HG03378 (cell line): ENCODE results near the gene CHST5.
"Not testable (repeated sequence)": the region's sequence is repeated elsewhere in the genome, so short reads cannot be mapped to it uniquely, and the experiment has no call there.

Experiments
- ATAC-seq: cut with Tn5 transposase; IDR thresholded peaks from one replicate; pipeline ENCODE4 v1.9.1; 2021; ENCODE audit warnings: mild to moderate bottlenecking, moderate library complexity; ENCODE audit not compliant: unreplicated experiment

The CHST5 gene

DNA sequence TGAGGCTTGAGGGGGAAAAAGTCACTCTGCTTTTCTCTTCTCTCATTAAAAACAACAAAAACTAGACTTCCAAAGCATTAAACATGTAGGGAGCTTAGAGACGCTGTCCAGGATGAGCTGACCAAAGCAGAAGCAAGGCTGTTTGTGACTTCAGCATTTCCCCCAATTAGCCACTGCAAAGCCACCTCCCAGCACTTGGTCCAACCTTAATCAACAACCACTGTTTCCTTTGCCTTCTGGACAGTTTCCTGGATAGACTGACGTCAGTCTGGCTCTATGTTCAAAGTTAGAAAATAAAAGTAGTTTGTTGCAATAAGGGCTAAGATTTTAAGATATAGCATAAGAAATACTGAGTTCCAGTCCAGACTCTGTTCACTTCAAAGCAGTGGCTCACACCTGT lies 17.0 kb upstream of the CHST5 start:
- ATAC-seq = no peak

DNA sequence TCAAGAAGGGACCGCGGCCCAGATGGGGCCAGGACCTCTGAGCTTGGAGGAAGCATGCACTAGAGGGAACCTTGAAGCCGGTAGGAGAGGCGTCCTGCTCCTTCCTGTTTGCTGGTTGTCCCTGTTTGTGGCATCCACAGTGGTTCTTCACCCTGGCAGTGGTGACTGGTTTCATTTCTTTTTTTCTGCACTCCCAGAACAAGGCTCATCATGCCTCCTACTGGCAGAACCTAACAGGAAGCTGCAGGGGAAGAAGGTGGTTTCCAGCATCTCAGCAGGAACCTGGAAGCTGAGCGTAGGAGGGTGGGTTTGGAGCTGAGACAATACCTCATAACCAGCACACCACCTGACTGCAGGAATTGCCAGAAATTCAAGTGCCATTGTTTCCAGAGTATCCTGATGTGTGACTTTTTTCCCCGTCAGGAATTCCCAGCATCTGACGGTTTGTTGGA lies 14.3 kb upstream of the CHST5 start:
- peak; percentile 86 for ATAC-seq

DNA sequence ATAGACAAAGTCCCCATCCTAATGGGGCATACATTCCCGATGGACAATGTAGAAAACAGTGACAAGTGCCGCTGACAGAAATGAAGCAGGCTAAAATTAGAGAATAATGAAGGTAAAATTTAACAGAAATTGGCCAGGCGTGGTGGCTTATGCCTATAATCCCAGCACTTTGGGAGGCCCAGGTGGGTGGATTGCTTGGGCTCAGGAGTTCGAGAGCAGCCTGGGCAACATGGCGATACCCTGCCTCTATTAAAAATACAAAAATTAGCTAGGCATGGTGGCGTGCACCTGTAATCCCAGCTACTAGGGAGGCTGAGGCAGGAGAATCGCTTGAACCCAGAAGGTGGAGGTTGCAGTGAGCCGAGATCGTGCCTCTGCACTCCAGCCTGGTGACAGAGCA lies 12.5 kb upstream of the CHST5 start:
- not testable (repeated sequence) for ATAC-seq

DNA sequence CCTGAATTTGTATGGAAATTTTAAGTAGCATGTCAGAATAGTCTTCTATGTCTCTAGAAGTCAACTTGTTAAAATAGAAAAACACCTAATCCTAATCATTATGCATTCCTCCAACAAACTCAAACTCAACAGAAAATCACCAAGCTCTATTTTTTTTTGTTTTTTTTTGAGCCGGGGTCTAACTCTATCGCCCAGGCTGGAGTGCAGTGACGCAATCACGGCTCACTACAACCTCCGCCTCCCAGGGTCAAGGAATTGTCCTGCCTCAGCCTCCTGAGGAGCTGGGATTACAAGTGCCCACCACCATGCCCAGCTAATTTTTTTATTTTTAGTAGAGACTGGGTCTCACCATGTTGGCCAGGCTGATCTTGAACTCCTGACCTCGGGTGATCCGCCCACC lies 10.4 kb upstream of the CHST5 start:
- no peak for ATAC-seq

DNA sequence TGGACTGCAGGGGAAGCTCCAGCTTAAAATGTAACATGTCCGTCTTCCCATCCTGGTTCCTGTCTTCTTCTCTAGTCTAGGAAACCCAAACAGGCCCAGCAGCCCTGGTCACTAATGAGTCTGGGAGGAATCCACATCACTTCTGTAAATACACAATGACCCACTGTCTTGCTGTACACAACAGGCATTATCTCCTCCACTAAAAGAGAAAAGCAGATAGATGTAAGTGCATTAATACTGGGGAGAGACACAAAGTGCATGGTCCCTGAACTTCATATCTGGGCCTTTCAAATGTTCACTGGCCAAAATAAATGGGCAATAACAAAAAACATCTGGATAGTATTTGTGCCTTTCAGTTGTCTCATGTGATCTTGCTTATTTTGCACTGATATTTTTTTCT lies 10.0 kb upstream of the CHST5 start:
- not testable (repeated sequence) for ATAC-seq

DNA sequence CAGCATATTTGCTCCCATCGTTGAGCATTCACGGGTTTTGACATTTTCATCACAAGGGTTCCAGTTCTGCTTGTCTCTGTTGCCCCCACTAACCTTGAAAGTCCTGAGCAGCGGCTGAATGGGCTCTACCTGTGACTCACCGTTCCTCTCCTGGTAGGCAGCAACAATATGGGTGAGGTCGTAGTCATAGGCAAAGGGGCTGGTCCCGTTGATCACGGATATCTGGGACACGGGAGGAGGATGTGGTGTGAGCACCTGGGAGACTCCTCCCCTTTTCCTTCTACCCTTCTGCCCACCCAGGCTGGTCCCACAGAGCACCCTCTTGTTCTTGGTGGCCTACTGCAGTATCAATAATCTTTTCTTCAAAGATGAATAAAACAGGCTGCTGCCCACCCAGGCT lies 6.6 kb upstream of the CHST5 start:
- ATAC-seq = not testable (repeated sequence)

DNA sequence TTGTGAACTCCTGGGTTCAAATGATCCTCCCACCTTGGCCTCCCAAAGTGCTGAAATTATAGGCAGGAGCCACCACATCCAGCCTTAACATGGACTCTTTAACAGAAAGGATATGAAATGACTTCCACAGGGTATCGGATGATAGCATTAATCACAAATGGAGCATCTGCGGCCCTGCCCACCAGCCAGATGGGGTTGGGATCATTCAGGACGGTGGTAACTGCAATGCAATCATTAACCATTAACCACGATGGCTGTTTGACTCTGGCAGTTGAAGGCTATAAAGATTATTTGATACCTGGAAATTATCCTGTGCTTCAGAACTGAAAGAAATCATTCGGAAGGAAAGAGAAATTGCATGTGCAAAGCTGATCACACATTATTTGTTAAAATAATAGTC lies 5.3 kb upstream of the CHST5 start:
- ATAC-seq = no peak

DNA sequence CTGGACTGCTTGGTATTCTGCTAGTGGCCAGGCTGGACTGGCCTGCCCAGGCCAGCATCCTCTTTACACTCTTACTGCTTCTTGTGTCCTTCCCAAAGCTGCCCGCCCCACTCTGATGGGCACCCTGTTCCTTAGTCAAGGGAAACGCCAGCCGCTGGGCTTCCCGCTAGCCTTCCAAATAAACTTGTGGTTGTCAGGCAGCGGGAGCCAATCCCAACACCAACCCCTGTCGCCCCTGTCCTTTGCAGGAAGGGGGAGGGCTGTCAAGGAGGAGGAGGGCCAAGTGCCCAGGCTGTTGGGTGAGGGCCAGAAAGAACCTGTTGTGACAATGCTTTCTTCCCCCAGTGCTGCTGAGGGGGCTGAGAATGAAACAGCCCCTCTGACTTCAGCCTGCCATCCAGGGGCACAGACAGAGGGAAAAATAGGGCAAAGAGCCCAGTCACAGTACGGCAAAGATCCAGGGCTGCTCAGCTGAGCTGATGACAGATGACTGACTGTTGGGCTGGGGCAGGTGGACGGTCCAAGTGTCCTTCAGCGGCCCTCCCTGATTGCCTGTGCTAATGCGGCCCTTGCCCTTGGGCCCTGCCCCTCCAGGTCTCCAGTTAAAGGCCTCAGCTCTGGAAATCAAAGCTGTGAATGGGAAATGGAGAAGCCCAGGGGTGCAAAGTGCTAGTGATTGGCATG lies 3.1 kb upstream of the CHST5 start:
- ATAC-seq = not testable (repeated sequence)

DNA sequence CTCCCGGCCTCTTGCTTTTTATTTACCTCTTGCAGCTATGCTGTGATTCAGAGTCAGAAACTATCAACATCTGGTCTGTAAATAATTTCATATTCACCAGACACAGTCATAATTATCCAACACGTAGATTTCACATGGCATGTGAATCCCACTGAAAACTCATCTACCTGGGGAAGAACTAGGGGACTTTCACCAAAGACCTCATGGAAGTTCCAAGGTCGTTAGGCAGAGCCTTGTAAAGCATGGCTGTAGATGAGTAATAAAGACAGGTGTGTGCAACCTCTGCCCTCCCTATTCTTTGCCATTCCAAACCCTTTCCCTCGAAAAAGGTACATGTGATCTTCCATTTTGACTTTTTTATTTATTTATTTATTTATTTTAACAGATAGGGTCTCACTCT lies 1.9 kb upstream of the CHST5 start:
- no peak for ATAC-seq

DNA sequence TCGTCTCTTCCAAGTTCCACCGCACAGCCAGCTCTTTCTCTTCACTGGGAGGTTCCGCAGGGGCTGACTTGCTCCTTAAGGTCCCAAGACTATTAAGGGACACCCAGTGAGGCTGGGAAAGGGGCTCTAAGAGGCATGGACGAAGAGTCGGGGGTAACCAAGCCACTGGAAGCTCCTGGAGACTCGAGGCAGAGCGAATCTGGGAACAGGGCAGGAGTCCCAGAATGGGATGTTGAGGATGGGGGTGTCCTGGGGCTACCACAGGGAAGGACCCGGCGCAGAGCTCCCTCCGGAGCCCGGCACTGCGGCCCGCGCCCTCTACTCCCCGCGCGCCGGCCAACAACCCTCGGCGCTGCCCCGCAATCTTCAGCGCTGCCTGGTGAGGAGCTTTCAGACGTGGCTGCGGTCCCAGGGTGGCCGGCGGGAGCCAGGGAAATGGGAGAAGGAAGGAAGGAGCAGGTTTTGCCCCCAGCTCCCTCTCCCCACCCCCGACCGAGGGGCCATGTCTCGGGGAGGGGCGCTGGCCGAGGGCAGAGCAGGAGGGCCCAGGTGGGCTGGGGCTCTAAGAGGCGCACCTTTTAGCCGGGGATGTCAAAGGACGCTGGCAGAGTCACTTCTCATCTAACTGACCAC lies 581 bp downstream of the CHST5 start:
- no peak for ATAC-seq

DNA sequence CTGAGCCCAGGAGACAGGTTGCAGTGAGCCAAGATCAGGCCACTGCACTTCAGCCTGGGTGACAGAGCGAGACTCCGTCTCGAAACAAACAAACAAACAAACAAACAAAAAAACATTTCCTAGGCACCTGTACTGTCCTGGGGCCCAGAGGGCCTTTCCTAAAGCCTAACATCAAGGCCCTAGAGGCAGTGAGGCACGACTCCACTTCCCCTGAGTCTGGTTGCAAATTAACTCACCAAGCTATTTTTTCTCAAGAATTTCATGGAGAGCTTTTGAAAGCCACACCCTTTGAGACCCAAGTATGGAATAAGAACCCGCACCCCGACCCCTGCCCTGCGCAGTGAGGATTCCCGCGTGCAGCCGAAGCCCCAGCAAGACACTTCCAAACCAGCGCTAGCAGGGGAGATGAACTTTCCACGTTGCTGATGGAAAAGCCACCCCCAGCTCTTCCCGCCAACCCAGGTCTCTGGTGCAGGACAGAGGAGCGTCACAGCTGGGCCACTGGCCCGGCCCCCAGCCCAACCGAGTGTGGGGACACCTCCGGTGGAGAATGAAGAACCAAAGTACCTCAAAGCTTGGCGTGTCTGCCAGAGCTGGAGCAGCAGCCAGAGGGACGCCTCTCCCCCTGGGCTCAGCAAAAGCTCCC lies 1.2 kb downstream of the CHST5 start:
- ATAC-seq = no peak

DNA sequence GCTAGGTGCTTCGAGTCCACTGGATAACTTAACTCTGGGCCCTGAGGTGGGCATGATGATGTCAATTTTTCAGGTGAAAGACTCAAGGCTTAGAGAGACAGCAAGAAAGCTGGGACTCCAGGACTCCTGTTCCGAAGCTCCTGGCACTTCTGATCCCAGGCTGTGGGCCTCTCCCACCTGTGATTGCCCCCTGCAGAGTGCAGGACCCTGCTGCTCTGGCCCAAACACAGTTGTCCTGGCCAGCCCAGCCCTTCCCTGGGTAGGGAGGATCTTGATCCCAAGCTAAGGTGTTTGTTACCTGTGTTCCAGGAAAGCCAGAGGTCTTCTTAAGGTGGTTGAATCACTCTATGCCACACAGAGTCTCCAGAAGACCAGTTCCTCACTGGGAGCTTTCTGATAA lies 3.1 kb downstream of the CHST5 start:
- no peak for ATAC-seq

DNA sequence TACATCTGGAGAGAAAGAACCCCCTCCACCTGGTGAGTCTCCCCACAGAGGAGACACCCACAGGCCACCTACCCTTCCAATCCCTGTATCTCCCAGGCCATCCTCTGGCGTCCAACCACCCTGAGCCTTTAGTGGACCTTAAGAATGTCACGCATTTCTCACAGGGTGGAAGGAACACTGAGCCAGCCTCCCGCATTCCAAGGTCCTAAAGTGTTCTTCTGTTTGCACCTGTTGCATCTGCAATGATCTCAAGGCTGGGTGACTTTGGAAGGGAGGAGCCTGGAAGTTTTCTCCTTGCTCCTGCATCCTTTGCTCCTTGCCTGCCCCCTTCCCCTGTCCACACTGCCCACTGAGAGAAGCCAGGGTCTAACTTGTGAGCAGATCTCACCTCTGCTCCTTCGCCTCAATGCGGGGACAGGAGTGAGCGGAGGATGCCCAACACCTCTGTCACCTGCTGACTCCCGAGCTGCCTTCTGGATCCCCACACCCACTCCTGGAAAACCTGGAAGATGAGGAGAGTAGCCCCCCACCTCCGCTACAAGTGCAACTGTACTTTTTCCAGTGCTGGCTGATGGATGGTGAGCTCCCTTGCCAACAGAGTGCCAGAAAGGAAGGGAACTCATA lies 3.7 kb downstream of the CHST5 start:
- ATAC-seq = no peak

DNA sequence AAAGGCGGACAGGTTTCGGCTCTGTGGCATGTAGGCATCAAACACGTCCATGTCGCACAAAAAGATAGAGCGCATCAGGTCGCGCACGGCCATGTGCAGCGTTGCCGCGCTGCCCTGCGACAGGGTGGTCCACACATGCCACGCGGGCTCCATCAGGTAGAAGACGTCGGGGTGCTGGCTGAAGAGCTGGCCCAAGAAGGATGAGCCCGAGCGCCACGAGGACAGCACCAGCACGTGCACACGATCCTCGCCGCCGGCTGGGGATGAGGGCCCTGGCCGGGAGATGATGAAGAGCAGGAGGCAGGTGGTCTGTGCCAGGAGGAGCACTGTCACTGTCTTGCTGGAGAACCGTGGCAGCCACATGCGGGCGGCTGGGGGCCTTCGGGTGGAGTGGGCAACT lies 5.9 kb downstream of the CHST5 start:
- ATAC-seq = no peak

DNA sequence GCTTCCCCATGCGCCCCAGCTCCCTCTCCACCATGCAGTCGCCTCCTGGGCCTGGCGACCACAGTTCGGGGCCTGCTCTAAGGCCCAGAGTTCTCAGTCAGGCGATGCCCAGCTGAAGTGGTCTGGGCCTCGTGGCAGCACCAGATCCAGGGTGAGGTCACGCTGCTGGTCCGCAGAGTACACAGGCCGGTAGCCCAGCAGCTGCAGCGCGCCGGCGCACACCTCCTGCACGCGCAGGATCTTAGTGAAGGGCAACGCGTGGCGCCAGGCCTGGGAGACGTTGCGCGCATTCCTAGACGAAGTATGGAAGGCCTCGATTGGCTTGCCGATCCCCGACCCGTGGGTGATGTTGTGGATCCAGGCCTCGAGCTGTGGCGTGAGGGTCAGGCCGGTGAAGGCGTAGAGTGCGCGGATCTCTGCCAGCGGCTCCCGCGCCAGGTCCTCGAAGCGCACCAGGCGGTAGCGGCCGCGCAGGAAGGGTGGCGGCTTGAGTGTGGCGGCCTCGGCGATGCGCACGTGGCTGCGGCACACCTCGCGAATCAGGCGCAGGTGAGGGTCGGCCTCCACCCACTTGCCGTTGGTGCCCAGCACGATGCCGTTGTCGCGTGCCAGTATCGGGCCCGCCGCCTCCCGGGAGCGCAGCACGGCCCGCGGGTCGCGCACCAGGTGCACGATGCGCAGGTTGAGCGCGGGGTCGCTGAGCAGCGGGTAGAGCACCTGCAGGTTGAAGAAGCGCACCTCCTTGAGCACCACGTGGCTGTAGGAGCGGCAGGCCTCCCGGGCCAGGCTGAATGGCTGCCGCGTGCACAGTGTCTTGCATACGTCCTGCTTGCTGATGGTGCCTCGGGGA lies 6.6 kb downstream of the CHST5 start:
- no peak for ATAC-seq

DNA sequence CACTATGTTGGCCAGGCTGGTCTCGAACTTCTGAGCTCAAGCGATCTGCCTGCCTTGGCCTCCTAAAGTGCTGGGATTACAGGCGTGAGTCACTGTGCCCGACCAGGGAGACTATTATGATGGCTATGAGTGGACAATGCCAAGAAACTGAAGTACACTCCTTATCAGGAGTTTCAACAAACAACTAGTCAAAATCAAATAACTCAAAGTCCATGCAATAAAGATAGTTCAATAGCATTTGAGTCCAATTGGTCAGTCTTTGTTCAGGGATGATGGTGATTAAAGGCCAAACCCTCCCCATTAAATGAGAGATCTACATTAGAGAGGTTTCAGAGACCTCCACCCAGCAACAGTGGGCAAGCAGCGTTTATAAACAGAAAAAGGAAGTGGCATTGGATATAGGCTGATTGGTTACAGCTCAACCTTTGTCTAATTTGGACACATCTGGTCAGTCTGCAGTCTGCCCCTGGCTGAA lies 8.0 kb downstream of the CHST5 start:
- no peak for ATAC-seq

DNA sequence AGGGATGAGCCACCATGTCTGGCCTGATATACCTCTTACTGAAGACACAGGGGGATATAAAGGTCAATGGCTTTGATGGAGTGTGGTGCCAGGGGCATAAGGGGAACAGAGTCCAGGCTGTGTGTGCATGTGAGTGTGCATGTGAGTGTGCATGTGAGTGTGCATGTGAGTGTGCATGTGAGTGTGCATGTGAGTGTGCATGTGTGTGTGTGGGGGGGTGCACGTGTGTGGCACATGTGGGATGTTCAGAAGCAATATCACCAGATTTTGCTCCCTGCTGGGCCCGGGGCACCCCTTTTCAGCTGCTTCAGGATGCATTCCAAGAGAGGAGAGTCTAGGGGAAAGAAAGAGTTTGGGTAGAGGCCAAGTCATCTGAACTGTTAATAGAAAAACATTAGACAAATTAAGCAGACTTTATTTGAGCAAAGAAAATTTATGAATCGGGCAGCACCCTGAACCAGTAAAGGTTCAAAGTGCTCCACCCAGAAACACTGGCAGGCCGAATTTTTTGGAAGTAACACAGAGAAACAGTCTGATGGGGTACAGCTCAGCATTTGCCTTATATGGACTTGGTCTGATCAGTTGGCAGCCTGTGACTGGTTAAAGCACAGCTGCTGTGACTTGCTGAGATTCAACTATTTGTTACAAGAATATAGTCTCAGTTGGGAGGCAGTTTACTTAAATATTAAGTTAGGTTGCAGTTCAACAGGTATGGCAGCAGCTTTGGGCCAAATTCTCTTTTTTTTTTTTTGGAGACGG lies 9.7 kb downstream of the CHST5 start:
- no peak for ATAC-seq

DNA sequence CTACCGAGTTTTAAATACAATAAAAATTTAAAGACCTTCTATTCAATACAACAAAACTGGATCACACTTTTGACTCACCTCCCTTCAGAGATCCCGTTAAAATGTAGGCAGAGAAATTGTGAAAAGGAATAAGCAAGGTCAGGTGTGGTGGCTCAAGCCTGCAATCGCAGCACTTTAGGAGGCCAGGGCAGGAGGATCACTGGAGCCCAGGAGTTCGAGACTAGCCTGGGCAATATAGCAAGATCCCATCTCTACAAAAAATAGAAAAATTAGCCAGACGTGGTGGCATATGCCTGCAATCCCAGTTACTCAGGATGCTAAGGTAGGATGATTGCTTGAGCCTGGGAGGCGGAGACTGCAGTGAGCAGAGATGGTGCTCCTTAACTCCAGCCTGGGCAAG lies 16.7 kb downstream of the CHST5 start:
- ATAC-seq = no peak

DNA sequence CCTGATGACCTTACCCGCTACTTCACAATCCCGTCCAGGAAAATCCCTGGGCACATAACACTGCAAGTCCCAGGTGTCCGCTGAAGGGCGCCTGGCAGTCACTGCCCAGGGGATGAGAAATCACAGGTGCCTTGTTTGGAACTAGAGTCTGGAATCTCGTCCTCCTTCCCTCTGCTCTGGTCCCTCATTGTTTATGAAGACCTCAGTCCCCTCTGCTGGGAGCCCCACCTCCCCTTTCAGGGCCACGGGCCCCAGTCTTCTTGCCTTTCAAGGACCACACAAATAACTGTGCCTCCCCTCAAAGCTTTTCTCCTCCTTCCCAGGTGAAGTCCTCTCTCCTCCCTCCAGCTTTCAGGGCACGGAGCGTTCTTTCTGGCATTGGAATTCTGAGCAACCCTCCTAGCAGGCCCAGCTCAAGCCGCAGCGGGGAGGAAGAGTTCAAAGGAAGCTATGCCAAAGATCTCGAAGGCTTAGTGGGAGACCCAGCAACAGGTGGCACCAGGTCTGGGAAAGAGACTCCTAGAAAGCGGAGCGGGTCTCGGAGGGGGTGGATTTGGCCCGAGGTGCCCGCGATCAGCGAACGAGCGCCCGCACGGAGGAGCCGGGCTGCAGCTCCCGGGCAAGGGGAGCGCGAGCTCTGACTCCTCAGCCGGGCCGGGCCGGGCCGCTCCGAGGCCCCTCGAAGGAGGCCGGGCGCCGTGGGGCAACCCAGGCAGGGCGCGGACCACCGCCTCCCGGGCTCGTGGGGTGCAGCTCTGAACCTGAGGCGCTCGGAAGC lies 19.5 kb downstream of the CHST5 start:
- ATAC-seq = not testable (repeated sequence)
